Panc1 (cell line): ENCODE data around the gene TMEM123. TPM values are rescaled to one million over a fixed set of nuclear protein-coding genes. Genes with fewer than 3 reads are reported as not detected.

ENCODE experiments used
- ATAC-seq: fragments of 200-7000 bp; cut with Tn5 transposase; 2 replicates; pipeline ENCODE4 v1.9.1; 2020; ENCODE audit warnings: mild to moderate bottlenecking, moderate library complexity
- BruUV-seq: library from RNA; stranded (reverse); fragments of 400-500 nt; replicated peaks from 2 replicates; lab custom pipeline; 2021; lab: Mats Ljungman, UMichigan
- CTCF ChIA-PET: fragments of 300-600 bp; sonication (Branson Sonifier 250); formaldehyde crosslinking; loops from one replicate; lab custom pipeline; 2022; ENCODE audit warnings: antibody characterized with exemption; lab: Charles Lee
- POLR2A ChIA-PET: fragments of 300-600 bp; sonication (Branson Sonifier 250); formaldehyde crosslinking; loops from one replicate; lab custom pipeline; 2022; ENCODE audit warnings: antibody characterized with exemption; lab: Charles Lee
- DNase-seq: peaks from one replicate; pipeline ENCODE4 v3.0.0-alpha.2; 2010; ENCODE audit warnings: low read depth, low spot score
- H3K27ac ChIP-seq: 2 replicates; pipeline ENCODE4 v1.5.1; 2011; ENCODE audit warnings: mild to moderate bottlenecking, low read length, inconsistent platforms
- H3K27me3 ChIP-seq: fragments of 200-500 bp; sonication (Bioruptor generic); 2 replicates; pipeline ENCODE4 v1.6.0; 2014; ENCODE audit warnings: low read length, inconsistent platforms; ENCODE audit not compliant: control insufficient read depth, insufficient read depth
- H3K36me3 ChIP-seq: fragments of 200-500 bp; sonication (Bioruptor generic); 2 replicates; pipeline ENCODE4 v1.5.1; 2014; ENCODE audit warnings: inconsistent platforms, mild to moderate bottlenecking, low read length, moderate library complexity; ENCODE audit not compliant: control insufficient read depth, insufficient read depth
- H3K4me1 ChIP-seq: 2 replicates; pipeline ENCODE4 v1.5.1; 2011; ENCODE audit warnings: inconsistent platforms, mild to moderate bottlenecking, low read length, moderate library complexity; ENCODE audit not compliant: control insufficient read depth, insufficient read depth
- H3K4me3 ChIP-seq, 2 experiments: 2 replicates each; pipeline ENCODE4 v1.5.1; 2011 to 2012; ENCODE audit warnings: low read depth in 2 of 2, low read length in 2 of 2, mild to moderate bottlenecking in 2 of 2, inconsistent platforms in 1 of 2, moderate library complexity in 1 of 2
- H3K9me3 ChIP-seq: fragments of 200-500 bp; sonication (Bioruptor generic); 2 replicates; pipeline ENCODE4 v1.5.1; 2014; ENCODE audit warnings: low read depth, mild to moderate bottlenecking, inconsistent platforms, low read length, moderate library complexity; ENCODE audit not compliant: control insufficient read depth, insufficient read depth
- CTCF ChIP-seq: fragments of 450-650 bp; IDR thresholded peaks from 2 replicates; pipeline ENCODE4 v1.5.1; 2017; ENCODE audit warnings: mild to moderate bottlenecking
- POLR2AphosphoS5 ChIP-seq: IDR thresholded peaks from 2 replicates; pipeline ENCODE4 v1.6.1; 2012; ENCODE audit warnings: mild to moderate bottlenecking, low read depth, low read length, moderate library complexity
- REST ChIP-seq, 2 experiments: IDR thresholded peaks; 2 replicates each; pipeline ENCODE4 v1.6.1; 2011 to 2012; ENCODE audit warnings: low read depth in 2 of 2, control low read depth in 1 of 2, low read length in 1 of 2, mild to moderate bottlenecking in 1 of 2, moderate library complexity in 1 of 2; ENCODE audit not compliant: insufficient read depth in 1 of 2
- SIN3A ChIP-seq: IDR thresholded peaks from 2 replicates; pipeline ENCODE4 v1.6.1; 2012; ENCODE audit warnings: low read depth, mild to moderate bottlenecking, low read length, moderate library complexity, borderline replicate concordance; ENCODE audit not compliant: insufficient read depth
- TCF7L2 ChIP-seq: IDR thresholded peaks from 2 replicates; pipeline ENCODE4 v1.6.1; 2011; ENCODE audit warnings: mild to moderate bottlenecking, low read depth, low read length, inconsistent platforms
- in situ Hi-C: cut with HindIII; loops from 2 replicates; pipeline ENCODE4 v1.10.0; 2016; ENCODE audit warnings: low sequenced_read_pairs, low pct_unique_long_range_greater_than_20kb
- intact Hi-C: fragments of 100-400 bp; cut with micrococcal nuclease; formaldehyde crosslinking; loops from one replicate; pipeline ENCODE4 v1.10.0; 2022; ENCODE audit not compliant: unreplicated experiment
- total RNA-seq: library from RNA; stranded (reverse); gene quantifications from one replicate; pipeline ENCODE4 v1.2.1, GENCODE V29; 2021; ENCODE audit not compliant: unreplicated experiment

The TMEM123 gene
- total RNA-seq, 1 experiment from 2014 or later = 383 TPM

GRCh38 chr11:102438311-102439062 lies 14.1 kb downstream of the TMEM123 start:
- H3K27ac ChIP-seq = peak overlapping the region; percentile 41
- intact Hi-C loops (no loop called here), in situ Hi-C loops (no loop called here)
- ATAC-seq (peak; percentile 67), DNase-seq (no peak)
- peaks cover 6% of the 10 kb centered on the region; the same call in 1 of the 2 replicates for H3K9me3 ChIP-seq
- no TSS peak for BruUV-seq
- H3K4me1 ChIP-seq = peaks cover 14% of the 10 kb centered on the region
- CTCF ChIA-PET = no interaction called here
- H3K36me3 ChIP-seq = peaks cover 3% of the 10 kb centered on the region; the same call in 1 of the 2 replicates
- POLR2A ChIA-PET = no interaction called here
- TF ChIP-seq POLR2AphosphoS5 (no peak), CTCF (no peak), SIN3A (no peak), REST (IDR thresholded peaks at IDR 0.05; ENCODE audit: insufficient read depth in 1 of 2, low read depth in 2 of 2, low read length in 1 of 2) (no peak), TCF7L2 (no peak)
- no peak overlapping the region for H3K4me3 ChIP-seq
- H3K27me3 ChIP-seq = no peaks in the 10 kb centered on the region

- in situ Hi-C loops = no loop called here
- TF ChIP-seq CTCF = no peak
- no peak for TF ChIP-seq SIN3A
- no peak for TF ChIP-seq REST (IDR thresholded peaks at IDR 0.05; ENCODE audit: insufficient read depth in 1 of 2, low read depth in 2 of 2, low read length in 1 of 2)
- no peak for TF ChIP-seq POLR2AphosphoS5
- no peak for TF ChIP-seq TCF7L2
- Histone ChIP-seq H3K36me3 (peaks cover 3% of the 10 kb centered on the region; the same call in 1 of the 2 replicates), H3K4me3 (no peak overlapping the region), H3K27me3 (no peaks in the 10 kb centered on the region), H3K4me1 (peaks cover 14% of the 10 kb centered on the region), H3K27ac (peak overlapping the region; percentile 46; the same call in 1 of the 2 replicates), H3K9me3 (peaks cover 6% of the 10 kb centered on the region; the same call in 1 of the 2 replicates)
- intact Hi-C loops = no loop called here
- TSS peak; percentile 32 for BruUV-seq
- DNase-seq = no peak
- ATAC-seq = peak; percentile 54
- CTCF ChIA-PET = no interaction called here
- POLR2A ChIA-PET = no interaction called here
Observed at GRCh38 chr11:102437727-102438126, 14.8 kb downstream of the TMEM123 start.
